Liver (tissue), 9 donors: ENCODE results near the gene LHFPL6. TPM values are rescaled to one million over a fixed set of nuclear protein-coding genes. Genes with fewer than 3 reads are reported as not detected.

Source experiments
- DNase-seq: peaks from one replicate; pipeline ENCODE4 v3.0.0-alpha.2; 2017; ENCODE audit warnings: low spot score
- H3K27ac ChIP-seq, 2 donors: one replicate each; pipeline ENCODE4 v1.7.0; 2013; ENCODE audit warnings: inconsistent platforms in 2 of 2, low read length in 2 of 2, control low read depth in 1 of 2, low read depth in 1 of 2, mild to moderate bottlenecking in 1 of 2
- H3K27me3 ChIP-seq, 4 donors: one replicate each; pipeline versions ENCODE4 v1.6.1 to v1.7.0; 2013; ENCODE audit warnings: low read length in 3 of 4, inconsistent platforms in 1 of 4, mild to moderate bottlenecking in 1 of 4, moderate library complexity in 1 of 4; ENCODE audit not compliant: control insufficient read depth in 4 of 4, insufficient read depth in 4 of 4
- H3K36me3 ChIP-seq, 4 donors: one replicate each; pipeline versions ENCODE4 v1.6.1 to v1.7.0; 2013; ENCODE audit warnings: low read length in 3 of 4, mild to moderate bottlenecking in 3 of 4, low read depth in 1 of 4, moderate library complexity in 1 of 4; ENCODE audit not compliant: control insufficient read depth in 4 of 4, insufficient read depth in 3 of 4
- H3K4me1 ChIP-seq, 4 donors: one replicate each; pipeline versions ENCODE4 v1.6.1 to v1.7.0; 2013; ENCODE audit warnings: low read length in 3 of 4, mild to moderate bottlenecking in 3 of 4, moderate library complexity in 1 of 4; ENCODE audit not compliant: control insufficient read depth in 4 of 4, insufficient read depth in 4 of 4
- H3K4me3 ChIP-seq, 3 donors: one replicate each; pipeline versions ENCODE4 v1.6.1 to v1.7.0; 2013; ENCODE audit warnings: low read length in 3 of 3, control low read depth in 1 of 3, low read depth in 1 of 3, mild to moderate bottlenecking in 1 of 3
- H3K9ac ChIP-seq, 2 donors: one replicate each; pipeline ENCODE4 v1.7.0; 2013; ENCODE audit warnings: low read length in 2 of 2, mild to moderate bottlenecking in 2 of 2, moderate library complexity in 2 of 2, control low read depth in 1 of 2, low read depth in 1 of 2
- H3K9me3 ChIP-seq, 4 donors: one replicate each; pipeline versions ENCODE4 v1.6.1 to v1.7.0; 2013; ENCODE audit warnings: low read length in 3 of 4; ENCODE audit not compliant: control insufficient read depth in 4 of 4
- ATF3 ChIP-seq: IDR thresholded peaks from 2 replicates; pipeline ENCODE4 v1.6.1; 2016; ENCODE audit warnings: antibody characterized with exemption
- CTCF ChIP-seq: fragments of 150-350 bp; IDR thresholded peaks from 2 replicates; pipeline ENCODE4 v1.5.1; 2017; ENCODE audit warnings: improper control_type of control experiment, low read depth, low read length; ENCODE audit not compliant: missing input control
- EGR1 ChIP-seq, 2 donors: IDR thresholded peaks; 2 replicates each; pipeline ENCODE4 v1.6.1; 2016 to 2018; ENCODE audit warnings: antibody characterized with exemption in 2 of 2, low read depth in 2 of 2
- GABPA ChIP-seq, 2 donors: IDR thresholded peaks in 1 of 2; conservative IDR thresholded peaks in 1 of 2; 2 replicates each; pipeline ENCODE4 v1.6.1; 2016; ENCODE audit warnings: antibody characterized with exemption in 2 of 2, mild to moderate bottlenecking in 1 of 2, moderate library complexity in 1 of 2
- HNF4A ChIP-seq, 2 donors: conservative IDR thresholded peaks; 2 replicates each; pipeline ENCODE4 v1.6.1; 2016; ENCODE audit warnings: antibody characterized with exemption in 2 of 2, mild to moderate bottlenecking in 2 of 2
- HNF4G ChIP-seq: IDR thresholded peaks from 2 replicates; pipeline ENCODE4 v1.6.1; 2016; ENCODE audit warnings: antibody characterized with exemption
- JUND ChIP-seq, 2 donors: IDR thresholded peaks; 2 replicates each; pipeline ENCODE4 v1.6.1; 2016; ENCODE audit warnings: antibody characterized with exemption in 2 of 2
- RAD21 ChIP-seq, 2 donors: IDR thresholded peaks; 2 replicates each; pipeline ENCODE4 v1.6.1; 2016; ENCODE audit warnings: antibody characterized with exemption in 2 of 2, mild to moderate bottlenecking in 2 of 2
- SP1 ChIP-seq: IDR thresholded peaks from 2 replicates; pipeline ENCODE4 v1.6.1; 2018; ENCODE audit warnings: antibody characterized with exemption, mild to moderate bottlenecking
- TAF1 ChIP-seq: conservative IDR thresholded peaks from 2 replicates; pipeline ENCODE4 v1.6.1; 2016; ENCODE audit warnings: antibody characterized with exemption, mild to moderate bottlenecking
- YY1 ChIP-seq: IDR thresholded peaks from 2 replicates; pipeline ENCODE4 v1.6.1; 2016; ENCODE audit warnings: antibody characterized with exemption, mild to moderate bottlenecking
- WGBS: extraction: QIAGEN DNeasy Blood & Tissue Kit; methylation state at CpG from one replicate; pipeline ENCODE4 v1.1.7; 2013; 5-methylcytosine and 5-hydroxymethylcytosine counted together
- polyA plus RNA-seq, 2 donors: library from polyadenylated mRNA; stranded (reverse) in 1 of 2; unstranded in 1 of 2; fragments of 200-250 nt in 1 of 2; fragments of >200 nt in 1 of 2; fragmentation: Nextera tagmentation in 1 of 2; extraction: Ambion mirVana in 1 of 2; gene quantifications; one replicate each; pipeline versions ENCODE4 v1.2.1 to v1.2.3, GENCODE V29; 2013 to 2015
- total RNA-seq, 2 donors: library from RNA; depleted of rRNA; stranded (reverse); fragments of >200 nt; gene quantifications; one replicate each; pipeline ENCODE4 v1.2.3, GENCODE V29; 2014
- TF ChIP-seq, protein P1 (sequence below): IDR thresholded peaks from 2 replicates; pipeline ENCODE4 v1.6.1; 2016; ENCODE audit warnings: antibody characterized with exemption
- TF ChIP-seq, protein P2 (sequence below): IDR thresholded peaks from 2 replicates; pipeline ENCODE4 v1.6.1; 2016; ENCODE audit warnings: antibody characterized with exemption
- donor health status: healthy.
- donor health status: healthy.
- donor health status: healthy.
- donor health status: healthy.
- donor health status: healthy.

LHFPL6 gene
- total RNA-seq (1 to 10 TPM; 2.6 to 8.3 TPM), polyA plus RNA-seq (1 to 10 TPM; 5.4 to 5.5 TPM)

GRCh38 chr13:39602614-39603366, at the start of gene LHFPL6:
LHFPL6 (minus strand) TSS chr13:39603193.
- no peak for TF ChIP-seq CTCF
- TF ChIP-seq RAD21 (IDR thresholded peaks at IDR 0.05): peak; percentile 36 to 49
- Histone ChIP-seq H3K27ac (peak within 1 kb of the TSS; percentile 48), H3K4me3 (peak within 1 kb of the TSS; percentile 57 to 67 (median 65)), H3K36me3 (no peaks in the 10 kb centered on the region), H3K4me1 (peaks cover 4 to 15% (median 8%) of the 10 kb centered on the region in 4 donors), H3K9ac (peak within 1 kb of the TSS in 1 of 2 donors; percentile 31), H3K9me3 (no peaks in the 10 kb centered on the region), H3K27me3 (peaks cover 0 to 10% (median under 1%) of the 10 kb centered on the region in 4 donors)
- under 1% methylated on average over 73 of the region's 73 CpGs for WGBS
- DNase-seq: peak; percentile 60

DNA sequence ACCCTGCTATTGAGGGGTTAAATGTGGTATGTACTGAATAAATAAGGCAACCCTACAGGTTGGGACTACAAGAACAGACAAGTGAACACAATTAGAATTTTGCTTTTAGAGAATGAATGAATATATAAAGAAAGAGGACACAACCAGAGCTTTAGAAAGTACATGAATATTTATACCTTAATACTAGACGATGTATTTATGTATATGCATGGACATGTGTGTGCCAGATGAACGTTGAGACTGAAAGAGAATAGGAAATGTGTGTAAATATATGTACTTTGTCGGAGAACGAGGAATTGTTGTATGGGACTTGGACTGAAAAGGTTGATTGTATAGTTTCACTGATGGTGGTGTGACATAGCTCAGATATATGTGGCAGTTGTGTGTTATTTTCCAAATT, 43.1 kb upstream of the LHFPL6 start:
- 78% methylated on average over 4 of the region's 4 CpGs for WGBS
- no peak overlapping the region for H3K27ac ChIP-seq
- no peaks in the 10 kb centered on the region for H3K9me3 ChIP-seq
- no peaks in the 10 kb centered on the region for H3K27me3 ChIP-seq
- TF ChIP-seq, protein P1, sequence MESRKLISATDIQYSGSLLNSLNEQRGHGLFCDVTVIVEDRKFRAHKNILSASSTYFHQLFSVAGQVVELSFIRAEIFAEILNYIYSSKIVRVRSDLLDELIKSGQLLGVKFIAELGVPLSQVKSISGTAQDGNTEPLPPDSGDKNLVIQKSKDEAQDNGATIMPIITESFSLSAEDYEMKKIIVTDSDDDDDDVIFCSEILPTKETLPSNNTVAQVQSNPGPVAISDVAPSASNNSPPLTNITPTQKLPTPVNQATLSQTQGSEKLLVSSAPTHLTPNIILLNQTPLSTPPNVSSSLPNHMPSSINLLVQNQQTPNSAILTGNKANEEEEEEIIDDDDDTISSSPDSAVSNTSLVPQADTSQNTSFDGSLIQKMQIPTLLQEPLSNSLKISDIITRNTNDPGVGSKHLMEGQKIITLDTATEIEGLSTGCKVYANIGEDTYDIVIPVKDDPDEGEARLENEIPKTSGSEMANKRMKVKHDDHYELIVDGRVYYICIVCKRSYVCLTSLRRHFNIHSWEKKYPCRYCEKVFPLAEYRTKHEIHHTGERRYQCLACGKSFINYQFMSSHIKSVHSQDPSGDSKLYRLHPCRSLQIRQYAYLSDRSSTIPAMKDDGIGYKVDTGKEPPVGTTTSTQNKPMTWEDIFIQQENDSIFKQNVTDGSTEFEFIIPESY: no peak
- H3K9ac ChIP-seq: no peak overlapping the region
- no peaks in the 10 kb centered on the region for H3K36me3 ChIP-seq
- no peak for DNase-seq
- H3K4me1 ChIP-seq: no peaks in the 10 kb centered on the region
- no peak overlapping the region for H3K4me3 ChIP-seq

DNA sequence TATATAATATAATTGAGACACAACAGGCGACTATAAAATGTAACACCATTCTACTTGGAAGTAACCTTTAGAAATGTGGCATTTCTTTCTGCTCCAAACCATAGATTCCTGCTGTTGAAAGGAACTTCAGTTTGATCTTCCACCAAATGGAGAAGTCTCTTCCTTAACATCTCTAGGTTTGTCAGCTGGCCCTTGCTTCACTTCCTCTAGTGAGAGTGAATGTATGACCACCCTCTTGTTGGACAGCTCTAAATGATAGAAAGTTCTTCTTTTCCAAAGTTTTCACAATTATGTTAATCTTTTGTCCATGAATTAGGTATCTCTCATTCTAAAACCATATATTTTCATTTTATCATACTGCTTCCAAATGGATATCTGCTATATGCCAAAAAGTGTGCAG, 38.7 kb upstream of the LHFPL6 start:
- no peak for DNase-seq
- H3K4me1 ChIP-seq: no peaks in the 10 kb centered on the region
- H3K27me3 ChIP-seq: no peaks in the 10 kb centered on the region
- H3K4me3 ChIP-seq: no peak overlapping the region
- H3K36me3 ChIP-seq: no peaks in the 10 kb centered on the region
- TF ChIP-seq CTCF: no peak
- WGBS: 71% methylated on average over 1 of the region's 1 CpG
- no peak overlapping the region for H3K27ac ChIP-seq
- H3K9ac ChIP-seq: no peak overlapping the region
- H3K9me3 ChIP-seq: no peaks in the 10 kb centered on the region

DNA sequence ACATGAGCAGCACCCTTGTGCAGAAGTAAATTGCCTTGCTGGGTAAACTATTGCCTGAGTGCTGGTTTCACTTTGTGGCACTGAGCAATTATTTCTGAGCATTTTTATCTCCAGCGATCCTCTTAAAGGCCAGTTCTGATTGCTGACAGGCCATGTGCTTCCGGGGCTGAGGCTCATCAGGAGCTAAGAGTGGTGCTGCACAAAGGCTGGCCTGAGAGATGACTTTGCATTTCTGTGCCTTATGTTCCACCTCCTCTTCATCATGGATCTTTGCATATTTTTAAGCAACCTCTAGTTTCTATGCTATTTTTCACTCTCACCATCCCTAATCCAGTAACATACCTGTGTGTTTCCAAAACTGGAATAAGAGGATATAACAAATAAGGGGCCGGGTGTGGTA, 34.9 kb upstream of the LHFPL6 start:
- TF ChIP-seq HNF4A (conservative IDR thresholded peaks at IDR 0.05) (no peak), EGR1 (IDR thresholded peaks at IDR 0.05; ENCODE audit: low read depth in 2 of 2) (no peak), GABPA (IDR thresholded peaks at IDR 0.05 in 1 of 2, conservative IDR thresholded peaks at IDR 0.05 in 1 of 2) (no peak), ATF3 (no peak), RAD21 (IDR thresholded peaks at IDR 0.05) (no peak), SP1 (no peak), JUND (IDR thresholded peaks at IDR 0.05) (no peak), TAF1 (no peak), YY1 (no peak), HNF4G (no peak)
- TF ChIP-seq, protein P2, sequence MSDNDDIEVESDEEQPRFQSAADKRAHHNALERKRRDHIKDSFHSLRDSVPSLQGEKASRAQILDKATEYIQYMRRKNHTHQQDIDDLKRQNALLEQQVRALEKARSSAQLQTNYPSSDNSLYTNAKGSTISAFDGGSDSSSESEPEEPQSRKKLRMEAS: no peak
- TF ChIP-seq, protein P1: no peak
- H3K4me3 ChIP-seq: no peak overlapping the region
- 85% methylated on average over 3 of the region's 3 CpGs for WGBS
- no peaks in the 10 kb centered on the region for H3K9me3 ChIP-seq
- no peak overlapping the region for H3K27ac ChIP-seq
- no peak overlapping the region for H3K9ac ChIP-seq
- H3K4me1 ChIP-seq: no peaks in the 10 kb centered on the region
- H3K36me3 ChIP-seq: no peaks in the 10 kb centered on the region
- H3K27me3 ChIP-seq: no peaks in the 10 kb centered on the region
- no peak for DNase-seq
